GM21360 (cell line): ENCODE results near the gene PRR3.

Experiments
- ATAC-seq: cut with Tn5 transposase; IDR thresholded peaks from one replicate; pipeline ENCODE4 v1.9.1; 2021; ENCODE audit warnings: mild to moderate bottlenecking, moderate library complexity; ENCODE audit not compliant: unreplicated experiment

PRR3 gene

GRCh38 chr6:30611150-30611855, 54.2 kb downstream of the PRR3 start:
- ATAC-seq = no peak

GRCh38 chr6:30611856-30612194, 54.7 kb downstream of the PRR3 start:
- no peak for ATAC-seq

GRCh38 chr6:30612213-30612612, 55.1 kb downstream of the PRR3 start:
- ATAC-seq = no peak

- no peak for ATAC-seq
Measured at GRCh38 chr6:30612687-30613248, 55.7 kb downstream of the PRR3 start.
